Parathyroid adenoma (tissue), 2 donors: ENCODE data around the gene SERTM1.
A peak's percentile ranks its signal among the peaks of the same experiment; 100 is the strongest.

Experiments
- H2AFZ ChIP-seq: fragments of 300-600 bp; sonication (generic); one replicate; pipeline ENCODE4 v1.7.0; 2017; ENCODE audit warnings: antibody characterized with exemption, mild to moderate bottlenecking
- H3K27ac ChIP-seq: fragments of 300-600 bp; sonication (generic); one replicate; pipeline ENCODE4 v1.7.0; 2017
- H3K27me3 ChIP-seq: fragments of 300-600 bp; sonication (generic); one replicate; pipeline ENCODE4 v1.7.0; 2017; ENCODE audit warnings: low read length; ENCODE audit not compliant: control insufficient read depth, insufficient read depth
- H3K36me3 ChIP-seq: fragments of 300-600 bp; sonication (generic); one replicate; pipeline ENCODE4 v1.7.0; 2017; ENCODE audit warnings: low read length; ENCODE audit not compliant: control insufficient read depth, insufficient read depth
- H3K4me1 ChIP-seq: fragments of 300-600 bp; sonication (generic); one replicate; pipeline ENCODE4 v1.7.0; 2017; ENCODE audit warnings: control low read depth
- H3K4me2 ChIP-seq: fragments of 300-600 bp; sonication (generic); one replicate; pipeline ENCODE4 v1.7.0; 2017; ENCODE audit warnings: low read length
- H3K4me3 ChIP-seq: fragments of 300-600 bp; sonication (generic); one replicate; pipeline ENCODE4 v1.7.0; 2017; ENCODE audit warnings: low read depth, low read length
- H3K79me2 ChIP-seq: fragments of 300-600 bp; sonication (generic); one replicate; pipeline ENCODE4 v1.7.0; 2017; ENCODE audit warnings: control low read depth
- H3K9ac ChIP-seq: fragments of 300-600 bp; sonication (generic); one replicate; pipeline ENCODE4 v1.7.0; 2017; ENCODE audit warnings: mild to moderate bottlenecking
- H3K9me3 ChIP-seq: fragments of 300-600 bp; sonication (generic); one replicate; pipeline ENCODE4 v1.7.0; 2017; ENCODE audit warnings: low read length; ENCODE audit not compliant: control insufficient read depth
- TF ChIP-seq, protein P1 (sequence below): fragments of 300-600 bp; sonication (generic); IDR thresholded peaks from one replicate; pipeline ENCODE4 v1.7.0; 2017; ENCODE audit warnings: antibody characterized with exemption, mild to moderate bottlenecking
- donor health status: primary hyperparathyroidism.

Gene SERTM1

DNA sequence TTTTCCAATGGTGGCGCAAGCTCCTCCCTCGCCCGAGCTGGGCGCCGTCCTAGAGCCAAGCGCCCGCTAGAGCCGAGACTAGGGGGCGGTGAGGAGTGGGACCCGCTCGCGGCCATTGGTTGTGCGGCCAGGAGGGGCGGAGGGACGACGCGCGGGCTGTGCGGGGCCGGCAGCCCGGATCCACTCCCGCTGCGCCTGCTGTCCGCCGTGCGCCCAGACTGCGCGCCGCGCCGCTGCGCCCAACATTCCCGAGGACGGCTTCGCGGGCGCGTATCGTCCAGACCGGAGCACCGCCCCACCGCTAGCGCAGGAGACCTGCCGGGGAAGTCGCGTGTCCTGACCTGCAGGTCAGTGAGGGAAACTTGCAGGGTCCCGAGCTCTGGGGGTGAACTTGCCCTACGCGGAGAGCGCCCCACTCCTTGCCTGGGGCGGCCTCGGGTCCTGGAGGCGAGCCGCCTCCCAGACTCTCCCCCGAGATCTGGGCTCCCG is at the start of gene SERTM1:
TSS of gene SERTM1 (plus strand) at position 183 of the 489 bp plus-strand sequence. CDS start 21,059 bp downstream, outside the sequence.
- H3K4me1 ChIP-seq: no peaks in the 10 kb centered on the region
- H3K27ac ChIP-seq: no peak within 1 kb of the TSS
- H3K4me2 ChIP-seq: peak within 1 kb of the TSS; percentile 88
- H3K9ac ChIP-seq: no peak within 1 kb of the TSS
- no peaks in the 10 kb centered on the region for H3K27me3 ChIP-seq
- H3K4me3 ChIP-seq: peak within 1 kb of the TSS; percentile 74
- TF ChIP-seq, protein P1, sequence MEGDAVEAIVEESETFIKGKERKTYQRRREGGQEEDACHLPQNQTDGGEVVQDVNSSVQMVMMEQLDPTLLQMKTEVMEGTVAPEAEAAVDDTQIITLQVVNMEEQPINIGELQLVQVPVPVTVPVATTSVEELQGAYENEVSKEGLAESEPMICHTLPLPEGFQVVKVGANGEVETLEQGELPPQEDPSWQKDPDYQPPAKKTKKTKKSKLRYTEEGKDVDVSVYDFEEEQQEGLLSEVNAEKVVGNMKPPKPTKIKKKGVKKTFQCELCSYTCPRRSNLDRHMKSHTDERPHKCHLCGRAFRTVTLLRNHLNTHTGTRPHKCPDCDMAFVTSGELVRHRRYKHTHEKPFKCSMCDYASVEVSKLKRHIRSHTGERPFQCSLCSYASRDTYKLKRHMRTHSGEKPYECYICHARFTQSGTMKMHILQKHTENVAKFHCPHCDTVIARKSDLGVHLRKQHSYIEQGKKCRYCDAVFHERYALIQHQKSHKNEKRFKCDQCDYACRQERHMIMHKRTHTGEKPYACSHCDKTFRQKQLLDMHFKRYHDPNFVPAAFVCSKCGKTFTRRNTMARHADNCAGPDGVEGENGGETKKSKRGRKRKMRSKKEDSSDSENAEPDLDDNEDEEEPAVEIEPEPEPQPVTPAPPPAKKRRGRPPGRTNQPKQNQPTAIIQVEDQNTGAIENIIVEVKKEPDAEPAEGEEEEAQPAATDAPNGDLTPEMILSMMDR: no peak
- H3K9me3 ChIP-seq: no peaks in the 10 kb centered on the region
- H2AFZ ChIP-seq: peak within 1 kb of the TSS; percentile 75
- H3K79me2 ChIP-seq: no peaks in the 10 kb centered on the region
- no peaks in the 10 kb centered on the region for H3K36me3 ChIP-seq

- H3K9ac ChIP-seq: no peak overlapping the region
- H3K4me3 ChIP-seq: no peak overlapping the region
- no peaks in the 10 kb centered on the region for H3K36me3 ChIP-seq
- no peaks in the 10 kb centered on the region for H3K27me3 ChIP-seq
- no peaks in the 10 kb centered on the region for H3K9me3 ChIP-seq
- H2AFZ ChIP-seq: no peak overlapping the region
- no peaks in the 10 kb centered on the region for H3K79me2 ChIP-seq
- no peak overlapping the region for H3K27ac ChIP-seq
- no peaks in the 10 kb centered on the region for H3K4me1 ChIP-seq
- no peak overlapping the region for H3K4me2 ChIP-seq
- TF ChIP-seq, protein P1: no peak
Observed at GRCh38 chr13:36628377-36629056, 45.3 kb upstream of the SERTM1 start.

- Histone ChIP-seq H3K27me3 (no peaks in the 10 kb centered on the region), H3K9me3 (no peaks in the 10 kb centered on the region), H3K4me1 (no peaks in the 10 kb centered on the region), H3K27ac (no peak overlapping the region), H3K79me2 (no peaks in the 10 kb centered on the region), H3K36me3 (no peaks in the 10 kb centered on the region), H3K4me2 (no peak overlapping the region), H2AFZ (no peak overlapping the region), H3K9ac (no peak overlapping the region), H3K4me3 (no peak overlapping the region)
- TF ChIP-seq, protein P1: no peak
Observed at GRCh38 chr13:36629057-36629385, 44.8 kb upstream of the SERTM1 start.

DNA sequence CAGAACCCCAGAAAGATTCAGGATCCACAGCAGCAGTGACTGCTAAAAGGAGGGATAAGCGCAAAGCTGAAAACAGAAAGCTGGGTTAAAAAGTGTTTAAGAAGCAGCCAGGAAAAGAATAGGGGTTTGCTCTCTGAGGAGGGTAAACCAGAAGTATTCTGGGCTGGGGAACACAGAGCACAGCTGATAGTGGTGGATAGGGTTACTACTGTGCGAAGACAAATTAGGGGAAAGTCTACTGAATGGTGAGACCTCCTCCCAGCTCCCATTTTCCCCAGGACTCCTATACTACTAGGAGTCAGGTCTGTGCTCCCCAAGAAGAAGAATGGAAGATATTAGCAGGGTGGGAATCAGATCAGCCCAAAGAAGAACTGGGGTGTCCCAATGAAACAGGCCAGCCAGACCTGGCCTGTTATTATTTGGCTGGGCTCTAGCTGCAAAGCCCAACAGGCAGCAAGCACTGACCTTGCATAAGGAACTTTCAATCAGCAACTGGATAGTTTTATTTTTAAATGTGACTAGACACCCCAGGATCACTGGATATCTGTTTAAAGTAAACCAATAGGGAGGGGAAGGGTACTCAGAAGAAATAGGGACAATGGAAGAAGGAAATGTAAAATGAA is 43.5 kb upstream of the SERTM1 start:
- Histone ChIP-seq H3K4me1 (no peaks in the 10 kb centered on the region), H3K9ac (no peak overlapping the region), H3K79me2 (no peaks in the 10 kb centered on the region), H3K27me3 (no peaks in the 10 kb centered on the region), H3K4me2 (no peak overlapping the region), H3K4me3 (no peak overlapping the region), H2AFZ (no peak overlapping the region), H3K36me3 (no peaks in the 10 kb centered on the region), H3K9me3 (no peaks in the 10 kb centered on the region), H3K27ac (no peak overlapping the region)
- TF ChIP-seq, protein P1: no peak

- no peaks in the 10 kb centered on the region for H3K9me3 ChIP-seq
- no peak overlapping the region for H3K4me3 ChIP-seq
- no peaks in the 10 kb centered on the region for H3K27me3 ChIP-seq
- no peaks in the 10 kb centered on the region for H3K36me3 ChIP-seq
- no peaks in the 10 kb centered on the region for H3K79me2 ChIP-seq
- H3K9ac ChIP-seq: no peak overlapping the region
- H3K27ac ChIP-seq: no peak overlapping the region
- TF ChIP-seq, protein P1: no peak
- H2AFZ ChIP-seq: no peak overlapping the region
- peaks cover 3% of the 10 kb centered on the region for H3K4me1 ChIP-seq
- H3K4me2 ChIP-seq: no peak overlapping the region
Observed at GRCh38 chr13:36639610-36640009, 34.2 kb upstream of the SERTM1 start.
